ENCODE results near the gene AKT1. TPM values are rescaled to one million over a fixed set of nuclear protein-coding genes. Genes with fewer than 3 reads are reported as not detected.

The AKT1 gene
- total RNA-seq, 1 donor: 188 TPM

DNA sequence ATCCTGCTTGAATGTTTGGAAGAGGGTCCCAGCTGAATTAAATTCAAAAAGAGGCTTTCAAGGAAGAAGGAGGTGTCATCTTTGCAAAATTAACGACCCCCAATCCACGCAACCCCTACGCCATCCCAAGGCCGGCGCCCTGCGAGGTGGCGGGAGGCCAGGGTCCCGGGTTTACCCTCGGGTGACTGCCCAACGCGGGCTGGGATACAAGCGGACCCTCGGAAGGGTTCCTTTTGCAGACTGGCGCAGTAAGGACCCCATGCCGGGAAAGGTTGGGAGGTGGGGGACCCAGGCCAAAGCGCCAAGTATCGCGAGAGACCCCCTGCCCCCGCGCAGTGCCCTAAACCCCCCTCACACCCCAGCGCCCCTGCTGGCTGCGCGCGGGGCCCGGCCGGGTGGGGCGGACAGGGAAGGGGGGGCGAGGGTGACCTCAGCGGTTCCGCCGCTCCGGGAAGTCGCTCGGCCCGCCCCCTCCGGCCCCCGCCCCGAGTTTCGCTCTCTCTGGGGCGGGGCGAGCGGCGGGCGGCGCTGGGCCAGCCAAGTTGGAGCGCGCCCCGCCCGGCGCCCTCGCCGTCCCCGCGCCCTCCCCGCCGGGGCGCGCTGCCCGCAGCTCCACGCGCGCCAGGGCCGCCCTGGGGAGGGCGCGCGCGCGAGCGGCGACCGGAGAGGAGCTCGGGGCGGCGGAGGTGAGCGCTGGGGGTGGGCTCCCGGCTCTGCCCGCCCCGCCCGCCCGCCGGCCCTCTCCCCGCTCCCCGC lies 4.6 kb upstream of the AKT1 start:
- Histone ChIP-seq H3K9me3 (ENCODE audit: low read depth, low read length) (no peaks in the 10 kb centered on the region), H3K36me3 (ENCODE audit: insufficient read depth, low read length) (no peaks in the 10 kb centered on the region), H2AFZ (ENCODE audit: low read length) (peak overlapping the region; percentile 75), H4K20me1 (ENCODE audit: insufficient read depth, low read length) (peaks cover 7% of the 10 kb centered on the region), H3K4me2 (ENCODE audit: insufficient read depth, low read length) (peak overlapping the region; percentile 78), H3K79me2 (ENCODE audit: insufficient read depth, low read length) (no peaks in the 10 kb centered on the region), H3K4me3 (ENCODE audit: insufficient read depth, low read length) (peak overlapping the region; percentile 71), H3K27ac (ENCODE audit: low read depth, low read length) (no peak overlapping the region), H3K27me3 (ENCODE audit: insufficient read depth, low read length) (peaks cover 2% of the 10 kb centered on the region), H3K4me1 (ENCODE audit: insufficient read depth, low read length) (peaks cover 12% of the 10 kb centered on the region)
- DNase-seq (ENCODE audit: insufficient read length, low spot score, missing footprints): peak; percentile 99
- TF ChIP-seq, protein P1, sequence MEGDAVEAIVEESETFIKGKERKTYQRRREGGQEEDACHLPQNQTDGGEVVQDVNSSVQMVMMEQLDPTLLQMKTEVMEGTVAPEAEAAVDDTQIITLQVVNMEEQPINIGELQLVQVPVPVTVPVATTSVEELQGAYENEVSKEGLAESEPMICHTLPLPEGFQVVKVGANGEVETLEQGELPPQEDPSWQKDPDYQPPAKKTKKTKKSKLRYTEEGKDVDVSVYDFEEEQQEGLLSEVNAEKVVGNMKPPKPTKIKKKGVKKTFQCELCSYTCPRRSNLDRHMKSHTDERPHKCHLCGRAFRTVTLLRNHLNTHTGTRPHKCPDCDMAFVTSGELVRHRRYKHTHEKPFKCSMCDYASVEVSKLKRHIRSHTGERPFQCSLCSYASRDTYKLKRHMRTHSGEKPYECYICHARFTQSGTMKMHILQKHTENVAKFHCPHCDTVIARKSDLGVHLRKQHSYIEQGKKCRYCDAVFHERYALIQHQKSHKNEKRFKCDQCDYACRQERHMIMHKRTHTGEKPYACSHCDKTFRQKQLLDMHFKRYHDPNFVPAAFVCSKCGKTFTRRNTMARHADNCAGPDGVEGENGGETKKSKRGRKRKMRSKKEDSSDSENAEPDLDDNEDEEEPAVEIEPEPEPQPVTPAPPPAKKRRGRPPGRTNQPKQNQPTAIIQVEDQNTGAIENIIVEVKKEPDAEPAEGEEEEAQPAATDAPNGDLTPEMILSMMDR (IDR thresholded peaks at IDR 0.05; ENCODE audit: extremely low read depth, low read depth, low read length): no peak

DNA sequence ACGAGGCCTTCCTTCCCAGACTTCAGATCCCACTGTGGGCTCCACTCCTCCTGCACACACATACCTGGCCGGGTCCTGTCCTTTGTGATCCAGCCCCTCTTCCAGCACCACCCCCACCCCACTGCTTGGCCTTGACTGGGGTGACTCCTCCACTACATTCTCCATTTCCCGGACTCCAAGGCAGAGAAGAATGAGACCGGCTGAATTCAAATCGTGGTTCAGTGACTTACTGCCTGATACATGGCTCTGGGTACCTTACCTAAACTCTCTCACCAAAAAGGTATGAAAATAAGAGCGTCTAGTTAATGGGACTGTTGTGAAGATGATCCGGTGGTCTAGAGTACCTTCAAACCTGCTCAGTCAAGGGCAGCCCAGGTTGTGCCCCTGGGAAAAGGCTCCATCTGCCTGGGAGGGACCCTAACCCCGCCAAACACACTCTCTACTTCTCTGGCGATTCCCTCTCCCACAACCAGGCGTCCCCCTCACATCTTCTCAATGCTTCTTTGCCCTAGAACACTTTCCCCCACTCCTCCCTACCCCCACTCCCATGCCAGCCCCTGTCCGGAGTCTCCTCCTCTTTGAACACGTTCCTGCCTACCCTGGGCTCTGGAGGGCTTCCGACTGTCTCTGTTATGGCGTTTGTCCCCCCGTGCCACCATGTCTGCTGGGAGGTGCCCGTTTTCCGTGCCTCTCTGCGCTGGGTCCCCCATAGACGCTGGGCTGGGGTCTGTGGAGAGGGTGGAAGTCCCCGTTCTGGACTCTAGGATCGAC lies 3.9 kb upstream of the AKT1 start:
- Histone ChIP-seq H3K27ac (ENCODE audit: low read depth, low read length) (no peak overlapping the region), H2AFZ (ENCODE audit: low read length) (peak overlapping the region; percentile 75), H3K36me3 (ENCODE audit: insufficient read depth, low read length) (no peaks in the 10 kb centered on the region), H3K79me2 (ENCODE audit: insufficient read depth, low read length) (peaks cover 5% of the 10 kb centered on the region), H3K4me2 (ENCODE audit: insufficient read depth, low read length) (peak overlapping the region; percentile 78), H3K27me3 (ENCODE audit: insufficient read depth, low read length) (peaks cover 2% of the 10 kb centered on the region), H3K4me3 (ENCODE audit: insufficient read depth, low read length) (peak overlapping the region; percentile 68), H4K20me1 (ENCODE audit: insufficient read depth, low read length) (peaks cover 11% of the 10 kb centered on the region), H3K4me1 (ENCODE audit: insufficient read depth, low read length) (peaks cover 12% of the 10 kb centered on the region), H3K9me3 (ENCODE audit: low read depth, low read length) (no peaks in the 10 kb centered on the region)
- peak; percentile 96 for DNase-seq (ENCODE audit: insufficient read length, low spot score, missing footprints)
- TF ChIP-seq, protein P1 (IDR thresholded peaks at IDR 0.05; ENCODE audit: extremely low read depth, low read depth, low read length): no peak

DNA sequence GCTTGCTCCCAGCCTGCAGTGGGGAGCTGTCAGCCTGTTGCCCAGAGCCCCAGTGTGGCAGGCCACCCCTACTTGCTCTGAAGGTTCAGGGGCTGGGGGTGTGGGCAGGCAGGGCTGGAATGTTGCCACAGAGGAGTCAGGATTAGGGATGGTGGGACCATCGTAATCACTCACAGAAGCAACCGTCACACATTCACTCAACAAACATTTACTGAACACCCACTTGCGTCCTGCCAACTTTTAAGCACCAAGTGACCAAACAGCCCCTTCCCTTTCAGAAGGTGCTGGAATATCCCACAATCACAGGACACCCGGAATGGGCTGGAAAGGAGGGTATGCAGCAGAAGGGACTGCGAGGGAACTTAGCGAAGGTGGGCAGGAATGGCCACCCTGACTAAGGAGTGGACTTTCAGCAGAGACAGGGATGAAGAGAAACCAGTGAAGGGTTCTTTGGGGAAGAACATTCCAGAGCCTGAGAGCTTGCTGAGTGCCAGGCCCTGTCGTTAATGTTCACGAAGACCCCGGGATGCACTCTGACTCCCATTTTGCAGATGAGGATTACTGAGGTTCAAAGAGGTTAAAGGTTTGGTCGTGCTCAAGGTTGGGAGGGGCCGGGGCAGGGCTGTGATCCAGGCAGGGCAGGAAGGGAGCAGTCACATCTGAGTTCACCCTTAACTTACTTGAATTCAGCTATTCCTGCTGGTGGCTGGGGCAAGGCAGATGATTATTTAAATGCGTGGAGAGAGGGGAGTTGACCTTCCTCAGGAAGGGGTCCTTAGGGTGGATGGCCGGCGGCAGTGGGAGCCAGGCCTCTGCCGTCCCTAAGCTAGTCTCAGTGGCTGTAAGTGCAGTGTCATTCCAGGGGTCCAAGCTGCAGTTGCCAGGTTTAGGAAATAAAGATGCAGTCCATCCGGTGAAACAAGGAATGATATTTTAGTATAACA lies 3.0 kb upstream of the AKT1 start:
- Histone ChIP-seq H3K27ac (ENCODE audit: low read depth, low read length) (no peak overlapping the region), H3K4me1 (ENCODE audit: insufficient read depth, low read length) (peaks cover 21% of the 10 kb centered on the region), H3K9me3 (ENCODE audit: low read depth, low read length) (no peaks in the 10 kb centered on the region), H3K36me3 (ENCODE audit: insufficient read depth, low read length) (no peaks in the 10 kb centered on the region), H3K27me3 (ENCODE audit: insufficient read depth, low read length) (peaks cover 2% of the 10 kb centered on the region), H4K20me1 (ENCODE audit: insufficient read depth, low read length) (peaks cover 20% of the 10 kb centered on the region), H3K4me2 (ENCODE audit: insufficient read depth, low read length) (no peak overlapping the region), H3K79me2 (ENCODE audit: insufficient read depth, low read length) (peaks cover 14% of the 10 kb centered on the region), H2AFZ (ENCODE audit: low read length) (no peak overlapping the region), H3K4me3 (ENCODE audit: insufficient read depth, low read length) (no peak overlapping the region)
- TF ChIP-seq, protein P1 (IDR thresholded peaks at IDR 0.05; ENCODE audit: extremely low read depth, low read depth, low read length): no peak
- peak; percentile 89 for DNase-seq (ENCODE audit: insufficient read length, low spot score, missing footprints)

Data from osteoblast (primary cell).